Measurements from ENCODE around the gene PYGL. TPM values are rescaled to one million over a fixed set of nuclear protein-coding genes. Genes with fewer than 3 reads are reported as not detected.
"Not testable (repeated sequence)": the region's sequence is repeated elsewhere in the genome, so short reads cannot be mapped to it uniquely, and the experiment has no call there.

PYGL gene
- total and polyA plus RNA-seq, 8 donors, result 16.2 to 85.4 (median 20.2) TPM

DNA sequence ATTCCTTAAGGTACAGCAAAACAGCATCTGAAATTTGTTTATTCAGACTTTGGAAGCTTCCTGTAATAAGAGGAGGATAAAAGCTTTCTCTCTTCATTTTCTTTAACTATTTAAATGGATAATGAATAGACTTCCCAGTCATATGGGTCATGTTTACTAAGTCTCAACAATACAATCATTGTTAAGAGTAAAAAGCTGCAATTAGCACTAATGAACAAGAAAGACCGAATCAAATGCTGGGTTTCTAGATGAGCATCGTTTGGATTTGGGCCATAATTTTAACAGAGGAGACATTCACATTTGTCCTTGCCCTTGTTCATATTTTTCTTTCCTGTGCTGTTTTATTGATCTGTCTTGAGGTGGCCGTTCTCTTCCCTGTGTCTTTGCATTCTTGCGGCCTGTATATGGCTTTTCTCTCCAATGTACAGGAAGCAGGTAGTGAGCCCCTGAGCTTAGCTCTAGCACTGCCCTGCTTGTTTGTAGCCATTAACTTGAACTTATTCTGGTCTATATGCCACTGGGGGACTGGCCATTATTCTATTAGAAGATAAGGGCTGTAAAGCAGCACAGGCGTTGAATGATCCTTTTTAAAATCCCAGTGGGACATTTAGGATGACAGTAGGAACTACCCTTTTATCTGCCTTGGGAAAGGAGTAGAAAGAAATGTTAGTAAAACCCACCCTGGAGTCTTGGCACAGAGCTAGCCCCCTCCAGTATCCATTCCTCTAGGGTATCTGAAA, 37.8 kb downstream of the PYGL start:
- intact Hi-C loops (cut with DNase I), result no loop called here
- Histone ChIP-seq H3K36me3 (peaks cover 0 to 95% of the 10 kb centered on the region in 2 donors), H3K27me3 (no peaks in the 10 kb centered on the region), H3K27ac (no peak overlapping the region), H3K4me3 (no peak overlapping the region), H3K4me1 (no peaks in the 10 kb centered on the region), H3K9me3 (peaks cover 0 to 2% of the 10 kb centered on the region in 2 donors)
- no peak for DNase-seq
- ATAC-seq, result no peak
- TF ChIP-seq, protein P1, sequence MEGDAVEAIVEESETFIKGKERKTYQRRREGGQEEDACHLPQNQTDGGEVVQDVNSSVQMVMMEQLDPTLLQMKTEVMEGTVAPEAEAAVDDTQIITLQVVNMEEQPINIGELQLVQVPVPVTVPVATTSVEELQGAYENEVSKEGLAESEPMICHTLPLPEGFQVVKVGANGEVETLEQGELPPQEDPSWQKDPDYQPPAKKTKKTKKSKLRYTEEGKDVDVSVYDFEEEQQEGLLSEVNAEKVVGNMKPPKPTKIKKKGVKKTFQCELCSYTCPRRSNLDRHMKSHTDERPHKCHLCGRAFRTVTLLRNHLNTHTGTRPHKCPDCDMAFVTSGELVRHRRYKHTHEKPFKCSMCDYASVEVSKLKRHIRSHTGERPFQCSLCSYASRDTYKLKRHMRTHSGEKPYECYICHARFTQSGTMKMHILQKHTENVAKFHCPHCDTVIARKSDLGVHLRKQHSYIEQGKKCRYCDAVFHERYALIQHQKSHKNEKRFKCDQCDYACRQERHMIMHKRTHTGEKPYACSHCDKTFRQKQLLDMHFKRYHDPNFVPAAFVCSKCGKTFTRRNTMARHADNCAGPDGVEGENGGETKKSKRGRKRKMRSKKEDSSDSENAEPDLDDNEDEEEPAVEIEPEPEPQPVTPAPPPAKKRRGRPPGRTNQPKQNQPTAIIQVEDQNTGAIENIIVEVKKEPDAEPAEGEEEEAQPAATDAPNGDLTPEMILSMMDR (IDR thresholded peaks at IDR 0.05), result no peak

DNA sequence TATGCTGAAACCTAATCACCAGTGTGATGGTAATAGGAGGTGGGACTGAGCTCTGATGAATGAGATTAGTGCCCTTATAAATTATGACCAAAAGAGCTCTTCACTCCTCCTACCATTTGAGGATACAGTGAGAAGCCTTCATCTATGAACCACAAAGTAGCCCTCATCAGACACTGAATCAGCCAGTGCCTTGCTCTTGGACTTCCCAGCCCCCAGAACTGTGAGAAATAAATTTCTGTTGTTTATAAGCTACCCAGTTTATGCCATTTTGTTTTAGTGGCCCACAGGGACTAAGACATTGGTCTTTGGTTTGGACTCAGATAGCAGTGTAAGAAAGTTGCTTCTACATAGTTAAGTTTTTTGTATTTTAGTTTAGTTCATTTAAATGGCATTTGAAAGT, 39.6 kb downstream of the PYGL start:
- DNase-seq (no peak), ATAC-seq (no peak)
- no peaks in the 10 kb centered on the region for H3K4me1 ChIP-seq
- intact Hi-C loops (cut with DNase I), result no loop called here
- TF ChIP-seq, protein P1 (IDR thresholded peaks at IDR 0.05), result no peak
- H3K9me3 ChIP-seq, result peaks cover 0 to 2% of the 10 kb centered on the region in 2 donors
- no peak overlapping the region for H3K27ac ChIP-seq
- H3K36me3 ChIP-seq, result peaks cover 0 to 94% of the 10 kb centered on the region in 2 donors
- H3K4me3 ChIP-seq, result no peak overlapping the region
- H3K27me3 ChIP-seq, result no peaks in the 10 kb centered on the region

DNA sequence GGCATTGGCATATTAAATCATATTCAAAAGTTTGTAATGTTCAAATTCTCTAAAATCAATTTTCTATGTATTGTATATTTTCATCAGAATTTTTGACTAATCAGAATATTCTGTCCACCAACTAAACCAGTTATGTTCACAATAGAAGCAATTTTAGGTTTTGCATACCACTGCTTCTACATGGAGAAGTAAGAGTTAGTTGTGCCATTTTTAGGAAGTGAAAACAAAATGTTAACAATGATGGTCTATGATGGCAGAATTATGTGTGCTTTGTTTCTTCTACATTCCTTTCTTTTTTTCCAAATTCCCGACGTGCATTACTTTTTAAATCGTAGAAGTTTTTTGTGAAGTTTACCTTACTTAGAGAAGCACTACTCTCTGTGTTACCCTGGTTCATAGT, 42.9 kb downstream of the PYGL start:
- ATAC-seq, result no peak
- Histone ChIP-seq H3K4me1 (no peaks in the 10 kb centered on the region), H3K4me3 (no peak overlapping the region), H3K9me3 (peaks cover 0 to 2% of the 10 kb centered on the region in 2 donors), H3K27ac (no peak overlapping the region), H3K36me3 (peaks cover 0 to 69% of the 10 kb centered on the region in 2 donors), H3K27me3 (no peaks in the 10 kb centered on the region)
- intact Hi-C loops (cut with DNase I), result no loop called here
- TF ChIP-seq, protein P1 (IDR thresholded peaks at IDR 0.05), result no peak
- no peak for DNase-seq

DNA sequence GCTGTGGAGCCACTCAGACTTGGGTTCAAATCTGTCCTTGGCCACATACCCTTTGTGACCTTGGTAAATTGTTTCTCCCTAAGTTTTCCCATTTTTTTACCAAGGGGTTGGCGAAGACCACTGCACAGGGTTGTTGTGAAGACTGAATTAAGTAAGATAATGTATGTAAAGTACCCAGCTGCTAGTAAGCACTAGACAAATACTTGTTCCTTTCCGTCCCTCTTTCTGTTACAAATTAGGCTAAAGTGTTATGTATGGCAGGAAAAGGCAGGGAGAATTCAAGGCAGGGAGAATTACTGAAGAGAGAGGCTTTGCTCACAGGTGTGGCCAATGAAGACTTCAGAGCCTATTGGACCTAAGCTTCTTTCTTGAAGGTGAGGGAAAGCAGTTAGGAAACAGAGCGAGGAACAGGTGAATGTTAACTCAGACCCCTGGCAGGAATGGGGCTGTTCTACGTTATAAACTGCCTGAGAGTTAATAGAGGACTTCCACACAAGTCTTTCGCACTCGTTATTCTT, 46.6 kb downstream of the PYGL start:
- H3K36me3 ChIP-seq, result peaks cover 0 to 36% of the 10 kb centered on the region in 2 donors
- no peak overlapping the region for H3K4me3 ChIP-seq
- no peaks in the 10 kb centered on the region for H3K27me3 ChIP-seq
- DNase-seq, result no peak
- ATAC-seq, result no peak
- no peaks in the 10 kb centered on the region for H3K4me1 ChIP-seq
- H3K9me3 ChIP-seq, result no peaks in the 10 kb centered on the region
- H3K27ac ChIP-seq, result no peak overlapping the region
- intact Hi-C loops (cut with DNase I), result no loop called here
- TF ChIP-seq, protein P1 (IDR thresholded peaks at IDR 0.05), result no peak

DNA sequence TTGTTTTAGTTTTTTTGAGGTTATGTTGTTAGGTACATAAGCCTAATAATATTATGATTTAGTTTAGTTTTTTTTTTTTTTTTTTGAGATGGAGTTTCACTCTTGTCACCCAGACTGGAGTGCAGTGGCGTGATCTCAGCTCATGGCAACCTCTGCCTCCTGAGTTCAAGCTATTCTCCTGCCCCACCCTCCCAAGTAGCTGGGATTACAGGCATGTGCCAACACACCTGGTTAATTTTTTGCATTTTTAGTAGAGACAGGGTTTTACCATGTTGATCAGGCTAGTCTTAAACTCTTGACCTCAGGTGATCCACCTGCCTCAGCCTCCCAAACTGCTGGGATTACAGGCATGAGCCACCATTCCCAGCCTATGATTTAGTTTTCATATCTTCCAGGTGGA, 47.3 kb downstream of the PYGL start:
- DNase-seq; H3K27me3 ChIP-seq; H3K9me3 ChIP-seq; intact Hi-C loops (cut with DNase I); H3K4me3 ChIP-seq; H3K27ac ChIP-seq; H3K4me1 ChIP-seq; ATAC-seq: not testable (repeated sequence)
- H3K36me3 ChIP-seq, result peaks cover 0 to 30% of the 10 kb centered on the region in 2 donors

DNA sequence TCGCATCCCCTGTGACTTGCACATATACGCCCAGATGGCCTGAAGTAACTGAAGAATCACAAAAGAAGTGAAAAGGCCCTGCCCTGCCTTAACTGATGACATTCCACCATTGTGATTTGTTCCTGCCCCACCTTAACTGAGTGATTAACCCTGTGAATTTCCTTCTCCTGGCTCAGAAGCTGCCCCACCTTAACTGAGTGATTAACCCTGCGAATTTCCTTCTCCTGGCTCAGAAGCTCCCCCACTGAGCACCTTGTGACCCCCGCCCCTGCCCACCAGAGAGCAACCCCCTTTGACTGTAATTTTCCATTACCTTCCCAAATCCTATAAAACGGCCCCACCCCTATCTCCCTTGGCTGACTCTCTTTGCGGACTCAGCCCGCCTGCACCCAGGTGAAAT, 47.9 kb downstream of the PYGL start:
- intact Hi-C loops (cut with DNase I); H3K4me1 ChIP-seq; H3K27me3 ChIP-seq; H3K27ac ChIP-seq; ATAC-seq; H3K9me3 ChIP-seq; H3K4me3 ChIP-seq; DNase-seq: not testable (repeated sequence)
- peaks cover 0 to 24% of the 10 kb centered on the region in 2 donors for H3K36me3 ChIP-seq

Data from left lung (tissue), 10 donors.